A549 (cell line): Measurements from ENCODE around the gene IFNA1. TPM values are rescaled to one million over a fixed set of nuclear protein-coding genes. Genes with fewer than 3 reads are reported as not detected.

ENCODE experiments used
- ATAC-seq, 2 experiments: fragments of 200-7000 bp in 1 of 2; fragments of >200 bp in 1 of 2; cut with Nextera tagmentation in 1 of 2; cut with Tn5 transposase in 1 of 2; 3 replicates each; pipeline versions ENCODE4 v1.8.0 to v1.9.1; 2018 to 2020; ENCODE audit warnings: mild to moderate bottlenecking in 1 of 2, moderate library complexity in 1 of 2
- CTCF ChIA-PET: fragments of 300-600 bp; sonication (Branson Sonifier 250); formaldehyde crosslinking; extraction: SDS; loops from one replicate; lab custom pipeline; 2021; ENCODE audit warnings: antibody characterized with exemption, inconsistent platforms; lab: Yijun Ruan, JAX
- POLR2A ChIA-PET: fragments of 350-600 bp; formaldehyde crosslinking; extraction: SDS; loops from one replicate; lab custom pipeline; 2021; ENCODE audit warnings: antibody characterized with exemption, inconsistent platforms; lab: Yijun Ruan, JAX
- DNase-seq, 2 experiments: peaks; one replicate each; pipeline versions ENCODE4 v3.0.0 to v3.0.0-alpha.2; 2011 to 2016; ENCODE audit warnings: low read depth in 1 of 2, low spot score in 1 of 2
- FAIRE-seq: peaks from 2 replicates; lab custom pipeline; 2011; peaks lifted over from hg19 to GRCh38; lab: Jason Lieb, UNC
- H3K27ac ChIP-seq, 2 experiments: fragments of >200 bp; sonication (Bioruptor Twin); formaldehyde crosslinking; 3 replicates each; pipeline ENCODE4 v1.5.1; 2016 to 2017
- H3K4me1 ChIP-seq: fragments of >200 bp; sonication (Bioruptor Twin); formaldehyde crosslinking; 3 replicates; pipeline ENCODE4 v1.6.1; 2016
- H3K4me2 ChIP-seq: fragments of >200 bp; sonication (Bioruptor Twin); formaldehyde crosslinking; 3 replicates; pipeline ENCODE4 v1.6.1; 2016
- H3K4me3 ChIP-seq: fragments of >200 bp; sonication (Bioruptor Twin); formaldehyde crosslinking; 3 replicates; pipeline ENCODE4 v1.5.1; 2016
- H3K9me3 ChIP-seq: fragments of >200 bp; sonication (Bioruptor Twin); formaldehyde crosslinking; 3 replicates; pipeline ENCODE4 v1.6.1; 2016
- ATOH8 ChIP-seq: fragments of 250-450 bp; sonication (Bioruptor Pico); IDR thresholded peaks from 2 replicates; pipeline ENCODE4 v1.5.0; 2020; ENCODE audit warnings: low read depth, mild to moderate bottlenecking, moderate library complexity
- BCL3 ChIP-seq: fragments of >200 bp; sonication (Bioruptor Twin); formaldehyde crosslinking; IDR thresholded peaks from 3 replicates; pipeline ENCODE4 v1.6.1; 2016
- BHLHE40 ChIP-seq: IDR thresholded peaks from 2 replicates; pipeline ENCODE4 v1.6.1; 2012; ENCODE audit warnings: low read depth, low read length, inconsistent platforms
- CBX2 ChIP-seq: fragments of 200-600 bp; sonication (generic); IDR thresholded peaks from 2 replicates; pipeline ENCODE4 v1.6.1; 2016; ENCODE audit warnings: low read depth, mild to moderate bottlenecking, borderline replicate concordance
- CEBPB ChIP-seq, 2 experiments: fragments of >200 bp in 1 of 2; sonication (Bioruptor Twin) in 1 of 2; formaldehyde crosslinking in 1 of 2; IDR thresholded peaks; 2 replicates each; pipeline ENCODE4 v1.6.1; 2012 to 2016
- CHD2 ChIP-seq: fragments of 150-350 bp; IDR thresholded peaks from 2 replicates; pipeline ENCODE4 v1.6.1; 2014; ENCODE audit warnings: low read length; ENCODE audit not compliant: partially characterized antibody
- CTCF ChIP-seq: fragments of >200 bp; sonication (Bioruptor Twin); formaldehyde crosslinking; IDR thresholded peaks from 3 replicates; pipeline ENCODE4 v1.5.1; 2016
- EHMT2 ChIP-seq: fragments of 200-600 bp; sonication (generic); IDR thresholded peaks from 2 replicates; pipeline ENCODE4 v1.6.1; 2016; ENCODE audit warnings: antibody characterized with exemption, low read depth, mild to moderate bottlenecking, moderate library complexity
- ELK1 ChIP-seq: fragments of 150-350 bp; IDR thresholded peaks from 2 replicates; pipeline ENCODE4 v1.6.1; 2014; ENCODE audit warnings: low read depth, mild to moderate bottlenecking, low read length
- FOSB ChIP-seq: fragments of 250-450 bp; sonication (Bioruptor Pico); IDR thresholded peaks from 2 replicates; pipeline ENCODE4 v1.5.0; 2020; ENCODE audit warnings: mild to moderate bottlenecking, moderate library complexity
- HDAC2 ChIP-seq: fragments of 200-600 bp; sonication (generic); IDR thresholded peaks from 2 replicates; pipeline ENCODE4 v1.6.1; 2016
- HEYL ChIP-seq: fragments of 250-450 bp; sonication (Bioruptor Pico); IDR thresholded peaks from 2 replicates; pipeline ENCODE4 v1.8.0; 2021; ENCODE audit warnings: mild to moderate bottlenecking, moderate library complexity
- KDM1A ChIP-seq: fragments of 200-600 bp; sonication (generic); IDR thresholded peaks from 2 replicates; pipeline ENCODE4 v1.6.1; 2016; ENCODE audit warnings: low read depth, mild to moderate bottlenecking
- MAZ ChIP-seq: fragments of 150-350 bp; IDR thresholded peaks from 2 replicates; pipeline ENCODE4 v1.6.1; 2014; ENCODE audit warnings: antibody characterized with exemption, low read depth, low read length, borderline replicate concordance
- NPAS2 ChIP-seq: fragments of 250-450 bp; sonication (Bioruptor Pico); IDR thresholded peaks from 2 replicates; pipeline ENCODE4 v1.8.0; 2022; ENCODE audit warnings: mild to moderate bottlenecking, moderate library complexity, borderline replicate concordance
- NR3C1 ChIP-seq: fragments of >200 bp; sonication (Bioruptor Twin); formaldehyde crosslinking; IDR thresholded peaks from 3 replicates; pipeline ENCODE4 v1.6.1; 2017
- POLR2A ChIP-seq: IDR thresholded peaks from 2 replicates; pipeline ENCODE4 v1.6.1; 2012; ENCODE audit warnings: mild to moderate bottlenecking, low read length
- POLR2AphosphoS2 ChIP-seq: conservative IDR thresholded peaks from 2 replicates; pipeline ENCODE4 v1.6.1; 2012; ENCODE audit warnings: low read length, improper control_type of control experiment, inconsistent platforms
- RAD21 ChIP-seq, 2 experiments: fragments of >200 bp in 1 of 2; sonication (Bioruptor Twin) in 1 of 2; formaldehyde crosslinking in 1 of 2; IDR thresholded peaks in 1 of 2; conservative IDR thresholded peaks in 1 of 2; 2 replicates in 1 of 2; 3 replicates in 1 of 2; pipeline ENCODE4 v1.6.1; 2012 to 2018; ENCODE audit warnings: inconsistent platforms in 1 of 2
- RCOR1 ChIP-seq: fragments of 150-350 bp; IDR thresholded peaks from 2 replicates; pipeline ENCODE4 v1.6.1; 2014; ENCODE audit warnings: antibody characterized with exemption, low read length, low read depth
- SREBF2 ChIP-seq: fragments of 450-650 bp; IDR thresholded peaks from 2 replicates; pipeline ENCODE4 v1.6.1; 2014; ENCODE audit warnings: mild to moderate bottlenecking, moderate library complexity
- ZC3H11A ChIP-seq: fragments of 450-650 bp; IDR thresholded peaks from 2 replicates; pipeline ENCODE4 v1.6.1; 2014; ENCODE audit warnings: antibody characterized with exemption, mild to moderate bottlenecking
- ZSCAN20 ChIP-seq: fragments of 250-450 bp; sonication (Bioruptor Pico); IDR thresholded peaks from 2 replicates; pipeline ENCODE4 v1.8.0; 2022; ENCODE audit warnings: mild to moderate bottlenecking, moderate library complexity
- WGBS: methylation state at CpG from one replicate; pipeline ENCODE4 v1.1.6; 2017; ENCODE audit errors: missing lambda C conversion rate; 5-methylcytosine and 5-hydroxymethylcytosine counted together
- polyA plus RNA-seq, 4 experiments: library from polyadenylated mRNA; depleted of rRNA in 3 of 4; stranded (reverse); fragments of >200 nt; fragmentation: RNase III in 1 of 4; extraction: RNeasy Plus Mini Kit Qiagen cat#74134 plus additional on column Dnase treatment in 1 of 4; gene quantifications; 2 replicates in 3 of 4; 3 replicates in 1 of 4; pipeline ENCODE4 v1.2.3, GENCODE V29; 2011 to 2017
- TF ChIP-seq, protein P1 (sequence below): IDR thresholded peaks from 2 replicates; pipeline ENCODE4 v1.6.1; 2012
- TF ChIP-seq, protein P2 (sequence below): fragments of 250-450 bp; sonication (Bioruptor Pico); IDR thresholded peaks from 2 replicates; pipeline ENCODE4 v1.5.0; 2021; ENCODE audit warnings: mild to moderate bottlenecking, moderate library complexity, borderline replicate concordance
- TF ChIP-seq, protein P3 (sequence below): IDR thresholded peaks from 2 replicates; pipeline ENCODE4 v1.6.1; 2012; ENCODE audit warnings: low read depth, borderline replicate concordance

IFNA1 gene
- polyA plus RNA-seq, 2 of the 4 experiments (the other 2 are of a cell fraction), result not detected

DNA sequence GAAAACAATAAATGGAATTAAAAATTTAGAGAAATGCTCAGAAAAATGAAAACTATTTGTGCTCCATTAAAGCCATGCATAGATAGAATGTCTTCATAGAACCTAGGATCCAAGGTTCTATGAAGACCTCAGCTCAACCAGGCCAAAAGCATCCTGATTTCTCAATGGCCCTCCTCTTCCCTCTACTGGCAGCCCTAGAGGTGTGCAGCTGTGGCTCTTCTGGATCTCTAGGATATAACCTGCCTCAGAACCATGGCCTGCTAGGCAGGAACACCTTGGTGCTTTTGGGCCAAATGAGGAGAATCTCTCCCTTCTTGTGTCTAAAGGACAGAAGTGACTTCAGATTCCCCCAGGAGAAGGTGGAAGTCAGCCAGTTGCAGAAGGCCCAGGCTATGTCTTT lies 15.1 kb downstream of the IFNA1 start (continued):
- TF ChIP-seq POLR2A (no peak), NR3C1 (no peak), SREBF2 (no peak)
- TF ChIP-seq, protein P1, sequence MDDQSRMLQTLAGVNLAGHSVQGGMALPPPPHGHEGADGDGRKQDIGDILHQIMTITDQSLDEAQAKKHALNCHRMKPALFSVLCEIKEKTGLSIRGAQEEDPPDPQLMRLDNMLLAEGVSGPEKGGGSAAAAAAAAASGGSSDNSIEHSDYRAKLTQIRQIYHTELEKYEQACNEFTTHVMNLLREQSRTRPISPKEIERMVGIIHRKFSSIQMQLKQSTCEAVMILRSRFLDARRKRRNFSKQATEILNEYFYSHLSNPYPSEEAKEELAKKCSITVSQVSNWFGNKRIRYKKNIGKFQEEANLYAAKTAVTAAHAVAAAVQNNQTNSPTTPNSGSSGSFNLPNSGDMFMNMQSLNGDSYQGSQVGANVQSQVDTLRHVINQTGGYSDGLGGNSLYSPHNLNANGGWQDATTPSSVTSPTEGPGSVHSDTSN, result no peak

GRCh38 chr9:21461377-21461776 lies 21.1 kb downstream of the IFNA1 start:
- CTCF ChIA-PET, result interaction anchor here (1.5 kb wide), 1 partner anchor 135 kb away, joined by 3 read pairs; no protein-coding TSS in a partner anchor
- H3K4me3 ChIP-seq, result no peak overlapping the region
- WGBS, result 21% methylated on average over 1 of the region's 1 CpG
- H3K9me3 ChIP-seq, result peaks cover 33% of the 10 kb centered on the region
- no peak overlapping the region for H3K27ac ChIP-seq
- ATAC-seq, result no peak
- no peaks in the 10 kb centered on the region for H3K4me1 ChIP-seq
- no peak for FAIRE-seq
- no peak overlapping the region for H3K4me2 ChIP-seq
- DNase-seq, result no peak
- TF ChIP-seq, protein P2, sequence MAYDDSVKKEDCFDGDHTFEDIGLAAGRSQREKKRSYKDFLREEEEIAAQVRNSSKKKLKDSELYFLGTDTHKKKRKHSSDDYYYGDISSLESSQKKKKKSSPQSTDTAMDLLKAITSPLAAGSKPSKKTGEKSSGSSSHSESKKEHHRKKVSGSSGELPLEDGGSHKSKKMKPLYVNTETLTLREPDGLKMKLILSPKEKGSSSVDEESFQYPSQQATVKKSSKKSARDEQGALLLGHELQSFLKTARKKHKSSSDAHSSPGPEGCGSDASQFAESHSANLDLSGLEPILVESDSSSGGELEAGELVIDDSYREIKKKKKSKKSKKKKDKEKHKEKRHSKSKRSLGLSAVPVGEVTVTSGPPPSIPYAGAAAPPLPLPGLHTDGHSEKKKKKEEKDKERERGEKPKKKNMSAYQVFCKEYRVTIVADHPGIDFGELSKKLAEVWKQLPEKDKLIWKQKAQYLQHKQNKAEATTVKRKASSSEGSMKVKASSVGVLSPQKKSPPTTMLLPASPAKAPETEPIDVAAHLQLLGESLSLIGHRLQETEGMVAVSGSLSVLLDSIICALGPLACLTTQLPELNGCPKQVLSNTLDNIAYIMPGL (CRISPR knock-in tag), result no peak
- TF ChIP-seq NPAS2 (CRISPR knock-in tag) (no peak), RAD21 (conservative IDR thresholded peaks at IDR 0.05 in 1 of 2, IDR thresholded peaks at IDR 0.05 in 1 of 2) (no peak), BCL3 (no peak), POLR2A (no peak), RCOR1 (no peak), HEYL (no peak), CEBPB (IDR thresholded peaks at IDR 0.05) (no peak), MAZ (no peak), FOSB (CRISPR knock-in tag) (no peak), SREBF2 (no peak), ZSCAN20 (CRISPR knock-in tag) (no peak), KDM1A (no peak)
- TF ChIP-seq, protein P3, sequence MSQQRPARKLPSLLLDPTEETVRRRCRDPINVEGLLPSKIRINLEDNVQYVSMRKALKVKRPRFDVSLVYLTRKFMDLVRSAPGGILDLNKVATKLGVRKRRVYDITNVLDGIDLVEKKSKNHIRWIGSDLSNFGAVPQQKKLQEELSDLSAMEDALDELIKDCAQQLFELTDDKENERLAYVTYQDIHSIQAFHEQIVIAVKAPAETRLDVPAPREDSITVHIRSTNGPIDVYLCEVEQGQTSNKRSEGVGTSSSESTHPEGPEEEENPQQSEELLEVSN, result no peak
- POLR2A ChIA-PET, result no interaction called here

DNA sequence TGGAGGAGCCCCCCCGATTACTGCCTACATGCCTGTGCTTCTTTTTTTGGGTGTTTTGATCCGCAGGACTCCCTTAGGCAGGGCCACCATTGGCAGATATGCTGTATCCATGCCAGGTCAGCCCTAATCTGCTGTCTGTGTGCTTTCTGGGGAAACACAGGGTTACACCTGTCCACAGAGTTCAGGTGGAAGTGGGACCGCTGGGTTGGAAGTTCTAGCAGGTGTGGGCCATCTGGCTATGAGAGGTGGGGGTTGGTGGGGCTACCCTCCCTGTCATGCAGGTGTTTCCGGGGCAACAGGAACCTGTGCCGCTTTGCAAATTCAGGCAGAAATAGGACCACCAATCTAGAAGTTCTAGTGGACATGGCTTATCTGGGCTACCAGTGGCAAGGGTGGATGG lies 24.9 kb downstream of the IFNA1 start:
- CTCF ChIA-PET, result interaction anchor here (0.8 to 1.3 kb wide), 6 partner anchors 9 to 331 kb away, joined by 3 to 4 read pairs (median 4); no protein-coding TSS in a partner anchor
- Histone ChIP-seq H3K9me3 (peaks cover 33% of the 10 kb centered on the region), H3K4me2 (no peak overlapping the region), H3K4me3 (no peak overlapping the region), H3K4me1 (no peaks in the 10 kb centered on the region), H3K27ac (no peak overlapping the region)
- 93% methylated on average over 5 of the region's 5 CpGs for WGBS
- POLR2A ChIA-PET, result no interaction called here
- no peak for ATAC-seq
- DNase-seq, result no peak
- FAIRE-seq, result no peak
- TF ChIP-seq BCL3, result no peak
- no peak for TF ChIP-seq ATOH8 (CRISPR knock-in tag)
- TF ChIP-seq CBX2, result no peak
- no peak for TF ChIP-seq CHD2
- no peak for TF ChIP-seq ZC3H11A
- TF ChIP-seq CTCF, result no peak
- TF ChIP-seq HDAC2, result no peak
- TF ChIP-seq BHLHE40, result no peak
- TF ChIP-seq KDM1A, result no peak
- no peak for TF ChIP-seq POLR2AphosphoS2
- no peak for TF ChIP-seq EHMT2
- TF ChIP-seq ELK1, result no peak
